ENCODE measurements around the gene AOAH.

DNA sequence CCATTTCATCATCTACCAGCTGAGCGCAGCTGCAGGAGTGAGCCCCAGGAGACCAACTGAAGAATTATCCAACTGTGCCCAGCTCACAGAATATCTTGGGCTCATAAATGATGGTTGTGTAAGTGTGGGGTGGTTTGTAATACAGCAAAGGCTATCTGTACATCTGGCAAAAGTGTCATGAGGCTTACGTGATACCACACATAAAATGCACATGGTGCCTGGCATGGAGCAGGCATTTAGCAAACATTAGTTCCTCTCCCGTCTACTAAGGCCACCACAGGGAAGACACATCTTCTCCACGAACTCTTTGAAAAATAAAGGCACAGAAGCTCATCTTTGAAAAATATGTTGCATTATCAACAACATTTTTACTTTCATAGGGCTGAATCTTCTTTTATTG lies 32.3 kb downstream of the AOAH start:
- TF ChIP-seq SPI1 (IDR thresholded peaks at IDR 0.05; ENCODE audit: low read depth, low read length): no peak
- no peak for TF ChIP-seq POLR2A (IDR thresholded peaks at IDR 0.05; ENCODE audit: low read depth, low read length)
- TF ChIP-seq POLR2AphosphoS5 (IDR thresholded peaks at IDR 0.05; ENCODE audit: low read depth, low read length): no peak
- no peak for TF ChIP-seq POU2F2 (IDR thresholded peaks at IDR 0.05; ENCODE audit: low read depth, low read length)
- TF ChIP-seq TAF1 (IDR thresholded peaks at IDR 0.05; ENCODE audit: low read depth, low read length): no peak
